HepG2 (cell line): ENCODE data around the gene TRIP4. TPM values are rescaled to one million over a fixed set of nuclear protein-coding genes. Genes with fewer than 3 reads are reported as not detected.
A peak's percentile ranks its signal among the peaks of the same experiment; 100 is the strongest.

Experiments
- ATAC-seq: fragments of 200-7000 bp; cut with Tn5 transposase; 3 replicates; pipeline ENCODE4 v1.9.1; 2020; ENCODE audit warnings: mild to moderate bottlenecking, moderate library complexity
- BruUV-seq: library from RNA; stranded (reverse); fragments of 400-500 nt; replicated peaks from 2 replicates; lab custom pipeline; 2021; lab: Mats Ljungman, UMichigan
- CTCF ChIA-PET: fragments of 300-600 bp; formaldehyde crosslinking; extraction: SDS; loops from one replicate; lab custom pipeline; 2021; ENCODE audit warnings: low total read pairs, inconsistent platforms, low intra/inter-chr PET ratio; lab: Yijun Ruan, JAX
- POLR2A ChIA-PET: fragments of 350-600 bp; sonication (Branson Sonifier 250); formaldehyde crosslinking; loops from one replicate; lab custom pipeline; 2020; ENCODE audit warnings: antibody characterized with exemption, inconsistent platforms; lab: Yijun Ruan, JAX
- DNase-seq: peaks from one replicate; pipeline ENCODE4 v3.0.0-alpha.2; 2015; ENCODE audit warnings: low spot score
- FAIRE-seq: peaks from 3 replicates; lab custom pipeline; 2011; peaks lifted over from hg19 to GRCh38; lab: Jason Lieb, UNC
- H2AFZ ChIP-seq: one replicate; pipeline ENCODE4 v1.6.1; 2011; ENCODE audit warnings: low read length, inconsistent platforms
- H3K27ac ChIP-seq: fragments of 300-600 bp; 3 replicates; pipeline ENCODE4 v1.8.0; 2011; ENCODE audit warnings: mixed run types, mild to moderate bottlenecking, mixed read lengths, low read length, inconsistent platforms; ENCODE audit not compliant: insufficient read depth; ENCODE audit errors: extremely low read length
- H3K27me3 ChIP-seq, 2 experiments: fragments of 200-600 bp in 1 of 2; 2 replicates in 1 of 2; 3 replicates in 1 of 2; pipeline versions ENCODE4 v1.6.0 to v1.8.0; 2011; ENCODE audit warnings: low read length in 2 of 2, mild to moderate bottlenecking in 2 of 2, moderate library complexity in 2 of 2, inconsistent platforms in 1 of 2; ENCODE audit not compliant: insufficient read depth in 2 of 2, control insufficient read depth in 1 of 2
- H3K36me3 ChIP-seq, 2 experiments: fragments of 200-600 bp in 1 of 2; replicated peaks in 1 of 2; 2 replicates in 1 of 2; 3 replicates in 1 of 2; pipeline versions ENCODE4 v1.5.1 to v1.8.0; 2011; ENCODE audit warnings: low read length in 2 of 2, inconsistent platforms in 1 of 2; ENCODE audit not compliant: insufficient read depth in 2 of 2, control insufficient read depth in 1 of 2
- H3K4me1 ChIP-seq: 2 replicates; pipeline ENCODE4 v1.5.1; 2012; ENCODE audit warnings: low read length, inconsistent platforms; ENCODE audit not compliant: insufficient read depth
- H3K4me2 ChIP-seq: 2 replicates; pipeline ENCODE4 v1.6.0; 2011; ENCODE audit warnings: low read depth, low read length, inconsistent platforms
- H3K4me3 ChIP-seq, 3 experiments: fragments of 200-600 bp in 1 of 3; sonication (generic), shearing (Covaris generic) in 1 of 3; replicated peaks in 1 of 3; 2 replicates each; pipeline ENCODE4 v1.5.1; 2011 to 2016; ENCODE audit warnings: low read length in 3 of 3, inconsistent platforms in 2 of 3, low read depth in 2 of 3, mild to moderate bottlenecking in 2 of 3, control low read depth in 1 of 3, mixed read lengths in 1 of 3; ENCODE audit not compliant: insufficient read depth in 1 of 3
- H3K79me2 ChIP-seq: one replicate; pipeline ENCODE4 v1.6.1; 2011; ENCODE audit warnings: low read length, inconsistent platforms; ENCODE audit not compliant: insufficient read depth
- H3K9ac ChIP-seq: 2 replicates; pipeline ENCODE4 v1.6.0; 2011; ENCODE audit warnings: mild to moderate bottlenecking, low read depth, low read length, inconsistent platforms; ENCODE audit not compliant: insufficient read depth
- H3K9me3 ChIP-seq: 2 replicates; pipeline ENCODE4 v1.5.1; 2012; ENCODE audit warnings: mild to moderate bottlenecking, low read length
- H4K20me1 ChIP-seq: 2 replicates; pipeline ENCODE4 v1.6.0; 2011; ENCODE audit warnings: inconsistent platforms, mild to moderate bottlenecking, low read length, moderate library complexity; ENCODE audit not compliant: insufficient read depth
- ATF7 ChIP-seq, 2 experiments: fragments of 450-650 bp in 1 of 2; sonication (generic) in 1 of 2; formaldehyde crosslinking in 1 of 2; IDR thresholded peaks; 2 replicates each; pipeline versions ENCODE4 v1.4.0 to v1.6.1; 2016 to 2020; ENCODE audit warnings: antibody characterized with exemption in 1 of 2, mild to moderate bottlenecking in 1 of 2, missing genetic modification reagents in 1 of 2
- CENPX ChIP-seq: sonication (generic); formaldehyde crosslinking; IDR thresholded peaks from 2 replicates; pipeline ENCODE4 v1.9.0; 2021; ENCODE audit warnings: mild to moderate bottlenecking, missing genetic modification reagents, moderate library complexity
- EHMT2 ChIP-seq: fragments of 200-600 bp; sonication (generic); IDR thresholded peaks from 2 replicates; pipeline ENCODE4 v1.7.0; 2017; ENCODE audit warnings: antibody characterized with exemption, low read depth, low read length, borderline replicate concordance
- FOXP1 ChIP-seq, 2 experiments: fragments of 450-650 bp in 1 of 2; IDR thresholded peaks; 2 replicates each; pipeline ENCODE4 v1.6.1; 2017 to 2018; ENCODE audit warnings: antibody characterized with exemption in 1 of 2
- FUBP1 ChIP-seq: sonication (generic); formaldehyde crosslinking; IDR thresholded peaks from 2 replicates; pipeline ENCODE4 v1.5.1; 2020; ENCODE audit warnings: missing genetic modification reagents, mild to moderate bottlenecking, borderline replicate concordance
- GATAD1 ChIP-seq: IDR thresholded peaks from 2 replicates; pipeline ENCODE4 v1.6.1; 2016; ENCODE audit warnings: missing genetic modification reagents, missing compliant biosample characterization
- HDAC2 ChIP-seq: sonication (generic); formaldehyde crosslinking; IDR thresholded peaks from 2 replicates; pipeline ENCODE4 v1.4.0; 2020; ENCODE audit warnings: missing genetic modification reagents
- HOXA5 ChIP-seq: sonication (generic); formaldehyde crosslinking; IDR thresholded peaks from 2 replicates; pipeline ENCODE4 v1.4.0; 2020; ENCODE audit warnings: missing genetic modification reagents
- MED8 ChIP-seq: sonication (generic); formaldehyde crosslinking; IDR thresholded peaks from 2 replicates; pipeline ENCODE4 v1.8.1; 2023; ENCODE audit warnings: mild to moderate bottlenecking, missing genetic modification reagents; ENCODE audit not compliant: insufficient replicate concordance
- MEIS1 ChIP-seq: sonication (generic); formaldehyde crosslinking; IDR thresholded peaks from 2 replicates; pipeline ENCODE4 v1.9.0; 2021; ENCODE audit warnings: mild to moderate bottlenecking, missing genetic modification reagents, moderate library complexity, borderline replicate concordance
- NFKB2 ChIP-seq: sonication (generic); formaldehyde crosslinking; IDR thresholded peaks from 2 replicates; pipeline ENCODE4 v1.4.0; 2020; ENCODE audit warnings: missing genetic modification reagents, borderline replicate concordance
- POGK ChIP-seq: sonication (generic); formaldehyde crosslinking; conservative IDR thresholded peaks from 2 replicates; pipeline ENCODE4 v1.8.0; 2022; ENCODE audit warnings: mild to moderate bottlenecking, moderate library complexity, missing genetic modification reagents
- TBX2 ChIP-seq: sonication (generic); formaldehyde crosslinking; IDR thresholded peaks from 2 replicates; pipeline ENCODE4 v1.5.0; 2020; ENCODE audit warnings: missing genetic modification reagents, mild to moderate bottlenecking, borderline replicate concordance
- THAP11 ChIP-seq: IDR thresholded peaks from 2 replicates; pipeline ENCODE4 v1.6.1; 2016; ENCODE audit warnings: missing biosample characterization, missing genetic modification reagents
- TP53 ChIP-seq: sonication (generic); formaldehyde crosslinking; conservative IDR thresholded peaks from 2 replicates; pipeline ENCODE4 v1.4.0; 2020; ENCODE audit warnings: missing genetic modification reagents
- ZIK1 ChIP-seq: sonication (generic); formaldehyde crosslinking; IDR thresholded peaks from 2 replicates; pipeline ENCODE4 v1.5.0; 2020; ENCODE audit warnings: mild to moderate bottlenecking, low read depth, missing genetic modification reagents, borderline replicate concordance
- ZNF431 ChIP-seq: sonication (generic); formaldehyde crosslinking; IDR thresholded peaks from 2 replicates; pipeline ENCODE4 v1.9.0; 2022; ENCODE audit warnings: missing genetic modification reagents, low read depth, mild to moderate bottlenecking, borderline replicate concordance
- ZNF773 ChIP-seq: sonication (generic); formaldehyde crosslinking; IDR thresholded peaks from 2 replicates; pipeline ENCODE4 v1.4.0; 2020; ENCODE audit warnings: missing genetic modification reagents, borderline replicate concordance
- ZSCAN25 ChIP-seq: sonication (generic); formaldehyde crosslinking; IDR thresholded peaks from 2 replicates; pipeline ENCODE4 v1.8.0; 2022; ENCODE audit warnings: mild to moderate bottlenecking, missing genetic modification reagents
- ZSCAN31 ChIP-seq: sonication (generic); formaldehyde crosslinking; IDR thresholded peaks from 2 replicates; pipeline ENCODE4 v1.5.0; 2020; ENCODE audit warnings: low read depth, mild to moderate bottlenecking, missing genetic modification reagents
- WGBS: methylation state at CpG from one replicate; pipeline ENCODE4 v1.1.6; 2017; ENCODE audit warnings: low lambda C conversion rate; 5-methylcytosine and 5-hydroxymethylcytosine counted together
- in situ Hi-C: cut with HindIII; loops from 2 replicates; pipeline ENCODE4 v1.10.0; 2017; ENCODE audit warnings: low pct_unique_long_range_greater_than_20kb; ENCODE audit not compliant: extremely low pct_ligation_motif_present
- intact Hi-C: fragments of 100-400 bp; cut with micrococcal nuclease; formaldehyde crosslinking; loops from one replicate; pipeline ENCODE4 v1.10.0; 2022; ENCODE audit not compliant: unreplicated experiment
- polyA plus RNA-seq, 8 experiments: library from polyadenylated mRNA; depleted of rRNA in 3 of 8; stranded (reverse) in 7 of 8; unstranded in 1 of 8; fragments of >200 nt; fragmentation: Illumina TruSeq in 4 of 8; extraction: Trizol in 4 of 8; gene quantifications; 2 replicates each; pipeline versions ENCODE4 v1.2.1 to v1.2.3, GENCODE V29; 2011 to 2016; ENCODE audit warnings: low read depth in 4 of 8, missing spikeins in 1 of 8, mixed read lengths in 1 of 8; ENCODE audit not compliant: insufficient read depth in 1 of 8
- total RNA-seq, 5 experiments: library from RNA; depleted of rRNA; stranded (reverse); fragments of >200 nt; fragmentation: Illumina TruSeq; extraction: Trizol; gene quantifications; 2 replicates each; pipeline ENCODE4 v1.2.3, GENCODE V29; 2016; ENCODE audit warnings: low read depth in 1 of 5

TRIP4 gene
- total and polyA plus RNA-seq, 2 of the 13 experiments (the other 11 are each of a cell fraction or from before 2014, with no cell fraction given), result 7.1 to 11.8 TPM

- 0 out of 2 replicates have a peak, but pooled peaks have one; percentile 16 for TF ChIP-seq THAP11
- TF ChIP-seq TBX2, result peak; percentile 55
- TF ChIP-seq MED8, result no peak
- no peak for TF ChIP-seq FOXP1 (IDR thresholded peaks at IDR 0.05)
- TF ChIP-seq FOXP1 (CRISPR knock-in tag; IDR thresholded peaks at IDR 0.05), result peak; percentile 77
- no peak for TF ChIP-seq EHMT2
- TF ChIP-seq HOXA5, result 0 out of 2 replicates have a peak, but pooled peaks have one; percentile 31
- TF ChIP-seq ZSCAN25 (CRISPR knock-in tag), result no peak
- TF ChIP-seq MEIS1 (CRISPR knock-in tag), result 0 out of 2 replicates have a peak, but pooled peaks have one; percentile 44
- TF ChIP-seq HDAC2 (CRISPR knock-in tag), result peak; percentile 41; the same call in 1 of the 2 replicates
- TF ChIP-seq GATAD1 (CRISPR knock-in tag), result 0 out of 2 replicates have a peak, but pooled peaks have one; percentile 25
Measured at GRCh38 chr15:64456634-64457108, 69.0 kb downstream of the TRIP4 start (continued).

DNA sequence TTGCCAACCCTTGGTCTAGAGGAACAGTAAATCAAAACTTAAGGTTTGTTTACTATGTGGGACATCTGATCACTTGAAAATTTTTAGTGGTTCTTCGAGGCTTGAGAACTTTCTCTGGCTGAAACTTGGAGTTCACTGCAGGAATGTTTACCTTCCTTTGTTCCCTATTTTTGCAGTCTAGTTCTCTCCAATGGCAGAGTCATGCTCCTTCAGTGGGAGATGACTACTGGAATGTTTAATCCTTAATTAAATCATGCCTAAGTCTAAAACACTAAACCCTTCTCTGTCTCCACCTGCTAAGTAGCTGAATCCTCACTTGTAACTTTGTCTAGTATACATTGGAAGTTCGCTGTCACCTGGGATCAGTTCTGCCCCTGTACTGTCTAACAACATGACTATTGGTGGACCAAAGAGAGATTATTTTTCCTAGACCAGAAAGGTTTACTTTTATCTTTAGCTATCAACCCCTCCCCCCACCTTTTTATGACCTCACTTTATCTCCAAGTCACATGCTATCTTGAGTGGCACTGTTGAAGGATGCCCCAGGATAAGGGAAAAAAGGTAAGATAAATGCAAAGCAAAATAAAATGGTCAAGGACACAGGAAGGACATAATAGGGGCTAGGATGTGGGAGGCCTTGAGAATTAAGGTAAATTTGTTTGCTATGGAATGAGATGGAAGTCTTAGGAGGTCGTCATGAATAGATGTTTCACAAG lies 71.6 kb downstream of the TRIP4 start:
- POLR2A ChIA-PET, result no interaction called here
- no peak for TF ChIP-seq ATF7 (IDR thresholded peaks at IDR 0.05)
- no peak for TF ChIP-seq ATF7 (CRISPR knock-in tag; IDR thresholded peaks at IDR 0.05)
- no peak for TF ChIP-seq ZIK1
- no peak for TF ChIP-seq NFKB2
- TF ChIP-seq ZNF431, result no peak
- no peak for TF ChIP-seq ZSCAN31 (CRISPR knock-in tag)
- TF ChIP-seq POGK (CRISPR knock-in tag), result no peak
- TF ChIP-seq ZNF773 (CRISPR knock-in tag), result no peak
- no peak for TF ChIP-seq TP53 (CRISPR knock-in tag)
- no peak for TF ChIP-seq FUBP1 (CRISPR knock-in tag)
- no peak for TF ChIP-seq CENPX (CRISPR knock-in tag)

More for the DNA sequence above, 71.6 kb downstream of the TRIP4 start:
- Histone ChIP-seq H3K4me2 (no peak overlapping the region; the same call in 1 of the 2 replicates), H3K27ac (no peak overlapping the region), H3K4me3 (no peak overlapping the region), H3K27me3 (no peaks in the 10 kb centered on the region), H3K79me2 (peaks cover 31% of the 10 kb centered on the region), H3K36me3 (peaks cover 2 to 11% of the 10 kb centered on the region in 2 experiments; a peak in 4 of 5 replicates), H3K4me1 (peaks cover 59% of the 10 kb centered on the region), H2AFZ (no peak overlapping the region), H3K9me3 (no peaks in the 10 kb centered on the region), H3K9ac (no peak overlapping the region), H4K20me1 (peaks cover 11% of the 10 kb centered on the region; the same call in 1 of the 2 replicates)
- FAIRE-seq, result no peak
- no peak for ATAC-seq
- in situ Hi-C loops (no loop called here), intact Hi-C loops (no loop called here)
- CTCF ChIA-PET, result no interaction called here
- 76% methylated on average over 3 of the region's 3 CpGs for WGBS
- no TSS peak for BruUV-seq
- no peak for DNase-seq
